ENCODE results near the gene GSX2.

- TF ChIP-seq CTCF (IDR thresholded peaks at IDR 0.05) (no peak), POLR2A (IDR thresholded peaks at IDR 0.05) (no peak)
Measured at GRCh38 chr4:54060116-54060515, 39.8 kb upstream of the GSX2 start.
